Measurements from ENCODE around the gene RUNX1. TPM values are rescaled to one million over a fixed set of nuclear protein-coding genes. Genes with fewer than 3 reads are reported as not detected.

RUNX1 gene
- total and polyA plus RNA-seq, 4 donors: 23.3 to 100 (median 33.4) TPM

DNA sequence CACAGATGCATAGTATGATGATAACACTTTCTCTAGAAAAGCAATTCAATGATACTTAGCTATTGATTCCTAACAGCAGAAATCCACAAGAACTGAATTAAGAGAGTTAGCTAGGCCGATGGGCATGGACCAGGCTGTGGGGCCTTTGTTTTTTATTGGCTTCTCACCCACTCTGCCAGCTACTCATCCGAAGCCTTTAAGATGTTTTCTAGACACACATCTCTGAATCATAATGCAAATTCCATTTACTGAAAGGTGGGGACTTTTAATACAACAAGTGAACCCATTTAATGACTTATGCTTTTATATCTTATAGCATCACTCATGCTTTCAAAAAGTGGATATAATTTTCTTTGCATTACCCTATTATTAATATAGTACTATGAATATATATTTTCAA lies 170.2 kb downstream of the RUNX1 start:
- peaks cover 0 to 5% (median 5%) of the 10 kb centered on the region in 3 donors for H3K27me3 ChIP-seq (ENCODE audit: control insufficient read depth in 3 of 3, insufficient read depth in 3 of 3, low read length in 2 of 3)
- H3K36me3 ChIP-seq (ENCODE audit: control insufficient read depth in 4 of 4, insufficient read depth in 4 of 4, low read length in 4 of 4): peaks cover 0 to 1% (median 0%) of the 10 kb centered on the region in 4 donors
- TF ChIP-seq, protein P1, sequence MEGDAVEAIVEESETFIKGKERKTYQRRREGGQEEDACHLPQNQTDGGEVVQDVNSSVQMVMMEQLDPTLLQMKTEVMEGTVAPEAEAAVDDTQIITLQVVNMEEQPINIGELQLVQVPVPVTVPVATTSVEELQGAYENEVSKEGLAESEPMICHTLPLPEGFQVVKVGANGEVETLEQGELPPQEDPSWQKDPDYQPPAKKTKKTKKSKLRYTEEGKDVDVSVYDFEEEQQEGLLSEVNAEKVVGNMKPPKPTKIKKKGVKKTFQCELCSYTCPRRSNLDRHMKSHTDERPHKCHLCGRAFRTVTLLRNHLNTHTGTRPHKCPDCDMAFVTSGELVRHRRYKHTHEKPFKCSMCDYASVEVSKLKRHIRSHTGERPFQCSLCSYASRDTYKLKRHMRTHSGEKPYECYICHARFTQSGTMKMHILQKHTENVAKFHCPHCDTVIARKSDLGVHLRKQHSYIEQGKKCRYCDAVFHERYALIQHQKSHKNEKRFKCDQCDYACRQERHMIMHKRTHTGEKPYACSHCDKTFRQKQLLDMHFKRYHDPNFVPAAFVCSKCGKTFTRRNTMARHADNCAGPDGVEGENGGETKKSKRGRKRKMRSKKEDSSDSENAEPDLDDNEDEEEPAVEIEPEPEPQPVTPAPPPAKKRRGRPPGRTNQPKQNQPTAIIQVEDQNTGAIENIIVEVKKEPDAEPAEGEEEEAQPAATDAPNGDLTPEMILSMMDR (IDR thresholded peaks at IDR 0.05; ENCODE audit: control extremely low read depth, extremely low read depth): no peak
- peaks cover 0 to 8% (median 3%) of the 10 kb centered on the region in 5 donors for H3K4me1 ChIP-seq (ENCODE audit: control insufficient read depth in 5 of 5, insufficient read depth in 5 of 5, low read length in 5 of 5)
- DNase-seq (no peak), ATAC-seq (ENCODE audit: insufficient read depth, low FRiP score) (no peak)
- WGBS, 2 donors: 70 to 87% methylated on average over 2 of the region's 2 CpGs
- H3K9ac ChIP-seq (ENCODE audit: insufficient read depth in 1 of 2, low read length in 2 of 2): no peak overlapping the region
- peak overlapping the region in 1 of 2 donors; percentile 52 for H3K27ac ChIP-seq (ENCODE audit: low read depth in 1 of 2, low read length in 1 of 2)
- H3K4me3 ChIP-seq: no peak overlapping the region
- no peaks in the 10 kb centered on the region for H3K9me3 ChIP-seq (ENCODE audit: control insufficient read depth in 4 of 4, insufficient read depth in 3 of 4, low read length in 3 of 4)

DNA sequence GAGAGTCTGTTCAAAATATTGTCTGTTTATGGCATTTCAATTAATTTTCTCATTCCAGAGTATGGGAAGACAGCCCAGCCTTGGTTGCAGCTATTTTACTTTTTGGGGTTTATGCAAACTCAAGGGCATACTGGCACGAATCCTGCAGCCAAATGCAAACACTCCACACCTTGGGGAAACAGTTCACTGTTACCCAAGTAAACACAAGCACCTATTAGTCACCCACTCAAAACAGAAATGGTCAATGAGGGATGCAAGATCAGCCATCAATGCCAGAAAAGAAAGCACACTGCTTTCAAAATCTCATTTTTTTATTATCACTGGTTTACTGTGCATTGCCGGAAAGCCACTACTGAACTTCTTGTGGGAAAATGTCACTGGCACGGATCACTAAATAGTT lies 170.6 kb downstream of the RUNX1 start:
- TF ChIP-seq, protein P1 (IDR thresholded peaks at IDR 0.05; ENCODE audit: control extremely low read depth, extremely low read depth): no peak
- WGBS, 2 donors: 67 to 78% methylated on average over 3 of the region's 3 CpGs
- Histone ChIP-seq H3K4me1 (ENCODE audit: control insufficient read depth in 5 of 5, insufficient read depth in 5 of 5, low read length in 5 of 5) (peaks cover 0 to 10% (median 3%) of the 10 kb centered on the region in 5 donors), H3K9me3 (ENCODE audit: control insufficient read depth in 4 of 4, insufficient read depth in 3 of 4, low read length in 3 of 4) (no peaks in the 10 kb centered on the region), H3K27me3 (ENCODE audit: control insufficient read depth in 3 of 3, insufficient read depth in 3 of 3, low read length in 2 of 3) (peaks cover 0 to under 1% (median under 1%) of the 10 kb centered on the region in 3 donors), H3K27ac (ENCODE audit: low read depth in 1 of 2, low read length in 1 of 2) (no peak overlapping the region), H3K9ac (ENCODE audit: insufficient read depth in 1 of 2, low read length in 2 of 2) (no peak overlapping the region), H3K4me3 (no peak overlapping the region), H3K36me3 (ENCODE audit: control insufficient read depth in 4 of 4, insufficient read depth in 4 of 4, low read length in 4 of 4) (peaks cover 0 to 1% (median 0%) of the 10 kb centered on the region in 4 donors)
- DNase-seq (no peak), ATAC-seq (ENCODE audit: insufficient read depth, low FRiP score) (peak; percentile 31)

DNA sequence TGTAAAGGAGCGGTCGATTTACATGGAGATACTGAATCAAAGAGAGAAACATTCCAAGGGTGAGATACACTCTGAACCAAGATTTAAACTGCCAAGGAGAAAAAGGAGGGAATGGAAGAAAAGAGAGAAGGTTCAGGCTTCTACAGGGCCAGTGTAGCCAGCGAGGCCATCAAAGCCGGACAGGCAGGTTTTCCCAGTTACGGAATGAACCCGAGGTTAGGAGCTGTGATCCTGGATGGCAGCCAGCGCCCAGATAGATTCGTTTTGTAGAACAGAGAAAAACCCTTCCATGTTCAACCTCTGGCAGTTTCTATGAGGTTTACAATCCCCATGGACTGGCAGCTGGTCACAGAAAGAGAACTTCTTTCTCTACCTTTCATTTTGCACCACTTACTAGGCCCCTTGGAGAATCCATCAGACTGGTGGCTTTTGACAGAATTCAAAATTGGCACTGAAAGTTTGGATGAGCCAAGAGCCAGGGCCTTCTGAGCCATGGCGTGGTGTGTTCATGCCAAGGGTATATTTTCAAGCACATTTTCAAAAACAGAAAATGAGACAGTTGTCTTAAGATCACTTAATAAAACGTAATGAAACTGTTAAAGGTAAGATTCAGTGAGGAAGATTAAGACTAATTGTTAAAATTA lies 171.5 kb downstream of the RUNX1 start:
- H3K9ac ChIP-seq (ENCODE audit: insufficient read depth in 1 of 2, low read length in 2 of 2): no peak overlapping the region
- H3K4me1 ChIP-seq (ENCODE audit: control insufficient read depth in 5 of 5, insufficient read depth in 5 of 5, low read length in 5 of 5): peaks cover 0 to 10% (median 3%) of the 10 kb centered on the region in 5 donors
- no peak overlapping the region for H3K4me3 ChIP-seq
- no peaks in the 10 kb centered on the region for H3K9me3 ChIP-seq (ENCODE audit: control insufficient read depth in 4 of 4, insufficient read depth in 3 of 4, low read length in 3 of 4)
- DNase-seq (peak; percentile 62 to 82 (median 74)), ATAC-seq (ENCODE audit: insufficient read depth, low FRiP score) (no peak)
- H3K27ac ChIP-seq (ENCODE audit: low read depth in 1 of 2, low read length in 1 of 2): peak overlapping the region in 1 of 2 donors; percentile 72
- 69 to 87% methylated on average over 10 of the region's 10 CpGs for WGBS, 2 donors
- no peaks in the 10 kb centered on the region for H3K27me3 ChIP-seq (ENCODE audit: control insufficient read depth in 3 of 3, insufficient read depth in 3 of 3, low read length in 2 of 3)
- peaks cover 0 to 3% (median 0%) of the 10 kb centered on the region in 4 donors for H3K36me3 ChIP-seq (ENCODE audit: control insufficient read depth in 4 of 4, insufficient read depth in 4 of 4, low read length in 4 of 4)
- TF ChIP-seq, protein P1 (IDR thresholded peaks at IDR 0.05; ENCODE audit: control extremely low read depth, extremely low read depth): no peak

Measured in lung (tissue), 12 donors.